Melanocyte of skin (primary cell): ENCODE results near the gene MBD3L4. TPM values are rescaled to one million over a fixed set of nuclear protein-coding genes. Genes with fewer than 3 reads are reported as not detected.

Experiments
- total RNA-seq, 2 donors: library from RNA; depleted of rRNA; stranded (reverse); fragments of >200 nt; gene quantifications; 2 replicates each; pipeline ENCODE4 v1.2.3, GENCODE V29; 2012

MBD3L4 gene
- total RNA-seq, result not detected

GRCh38 chr19:7040079-7040478 is at the start of gene MBD3L4:
Gene MBD3L4 (minus strand): TSS chr19:7040179. CDS start chr19:7040144, 35 bp downstream.

GRCh38 chr19:7069042-7069903 is 29.3 kb upstream of the MBD3L4 start, which contains the start of gene ZNF557:
Gene ZNF557 (plus strand): TSS chr19:7069703. CDS start chr19:7075075, 5,372 bp downstream.

GRCh38 chr19:7058576-7058975 is 18.6 kb upstream of the MBD3L4 start, which contains the start of gene MBD3L3:
Gene MBD3L3 (minus strand): TSS chr19:7058676. CDS start chr19:7058605, 71 bp downstream.

GRCh38 chr19:7049021-7049420 is 9.0 kb upstream of the MBD3L4 start, which contains the start of gene MBD3L2:
Gene MBD3L2 (plus strand): TSS chr19:7049321. CDS start chr19:7049374, 53 bp downstream.

GRCh38 chr19:7030278-7030677 is 9.7 kb downstream of the MBD3L4 start, which contains the start of gene MBD3L5:
Gene MBD3L5 (plus strand): TSS chr19:7030578. CDS start chr19:7030612, 34 bp downstream.

GRCh38 chr19:7021331-7021730 is 18.6 kb downstream of the MBD3L4 start, which contains the start of gene MBD3L2B:
Gene MBD3L2B (minus strand): TSS chr19:7021431. CDS start chr19:7021397, 34 bp downstream.

Other genes with a start within 250 kb of the MBD3L4 start
- under 1 TPM in 1 of 2 donors, not detected in 1; under 0.01 TPM for gene ADGRE1, start 152.6 kb downstream of the MBD3L4 start, total RNA-seq
- gene MBD3L2B, start 18.7 kb downstream of the MBD3L4 start, total RNA-seq, result not detected
- not detected for gene MBD3L5, start 9.6 kb downstream of the MBD3L4 start, total RNA-seq
- gene MBD3L2, start 9.1 kb upstream of the MBD3L4 start, total RNA-seq, result not detected
- not detected for gene MBD3L3, start 18.5 kb upstream of the MBD3L4 start, total RNA-seq
- 10 to 100 TPM; 14.3 to 16.2 TPM for gene ZNF557, start 29.5 kb upstream of the MBD3L4 start, total RNA-seq